ENCODE results near the gene ABCC3. TPM values are rescaled to one million over a fixed set of nuclear protein-coding genes. Genes with fewer than 3 reads are reported as not detected.

The ABCC3 gene
- total RNA-seq, 4 donors from 2014 or later: 297 to 655 (median 533) TPM

DNA sequence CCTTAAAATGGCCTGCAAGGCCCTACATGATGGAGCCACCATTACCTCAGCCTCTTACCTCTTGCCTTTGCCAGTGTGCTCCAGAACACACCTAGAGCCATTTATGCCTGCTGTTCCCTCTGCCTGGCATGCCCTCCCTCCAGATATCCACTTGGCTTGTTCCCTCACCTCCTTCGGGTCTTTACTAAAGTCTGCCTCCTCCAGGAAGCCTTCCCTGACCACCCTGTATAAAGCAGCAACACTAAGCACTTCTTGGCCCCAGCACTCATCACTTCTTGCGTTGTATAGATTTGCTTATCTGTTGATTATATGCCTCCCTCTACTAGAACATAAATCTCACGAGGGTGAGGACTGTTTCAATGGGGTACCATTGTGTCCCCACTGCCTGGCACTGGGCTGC, 47.8 kb downstream of the ABCC3 start:
- in situ Hi-C loops (cut with MboI; ENCODE audit: low pct_ligation_motif_present in 1 of 4, low pct_unique_long_range_greater_than_20kb in 1 of 4, low sequenced_read_pairs in 3 of 4): no loop called here
- no peak for DNase-seq
- intact Hi-C loops (cut with DNase I; ENCODE audit: low total_unique reads): no loop called here
- WGBS, 2 donors (ENCODE audit: low coverage in 1 of 2): 63% methylated on average over 3 of the region's 3 CpGs; no CpG with 5 or more reads in 1 of the 2 donors
- no peaks in the 10 kb centered on the region for H3K9me3 ChIP-seq
- H3K4me3 ChIP-seq: no peak overlapping the region
- no peaks in the 10 kb centered on the region for H3K36me3 ChIP-seq
- TF ChIP-seq EP300 (IDR thresholded peaks at IDR 0.05; ENCODE audit: low read depth): no peak
- no peak for TF ChIP-seq POLR2A (IDR thresholded peaks at IDR 0.05)
- TF ChIP-seq, protein P1, sequence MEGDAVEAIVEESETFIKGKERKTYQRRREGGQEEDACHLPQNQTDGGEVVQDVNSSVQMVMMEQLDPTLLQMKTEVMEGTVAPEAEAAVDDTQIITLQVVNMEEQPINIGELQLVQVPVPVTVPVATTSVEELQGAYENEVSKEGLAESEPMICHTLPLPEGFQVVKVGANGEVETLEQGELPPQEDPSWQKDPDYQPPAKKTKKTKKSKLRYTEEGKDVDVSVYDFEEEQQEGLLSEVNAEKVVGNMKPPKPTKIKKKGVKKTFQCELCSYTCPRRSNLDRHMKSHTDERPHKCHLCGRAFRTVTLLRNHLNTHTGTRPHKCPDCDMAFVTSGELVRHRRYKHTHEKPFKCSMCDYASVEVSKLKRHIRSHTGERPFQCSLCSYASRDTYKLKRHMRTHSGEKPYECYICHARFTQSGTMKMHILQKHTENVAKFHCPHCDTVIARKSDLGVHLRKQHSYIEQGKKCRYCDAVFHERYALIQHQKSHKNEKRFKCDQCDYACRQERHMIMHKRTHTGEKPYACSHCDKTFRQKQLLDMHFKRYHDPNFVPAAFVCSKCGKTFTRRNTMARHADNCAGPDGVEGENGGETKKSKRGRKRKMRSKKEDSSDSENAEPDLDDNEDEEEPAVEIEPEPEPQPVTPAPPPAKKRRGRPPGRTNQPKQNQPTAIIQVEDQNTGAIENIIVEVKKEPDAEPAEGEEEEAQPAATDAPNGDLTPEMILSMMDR (IDR thresholded peaks at IDR 0.05): no peak
- no peak for TF ChIP-seq POLR2AphosphoS5 (IDR thresholded peaks at IDR 0.05)
- H3K27ac ChIP-seq: peak overlapping the region in 2 of 4 donors; percentile 85 to 88
- H3K27me3 ChIP-seq: no peaks in the 10 kb centered on the region
- H3K4me1 ChIP-seq: peaks cover 18 to 51% (median 47%) of the 10 kb centered on the region in 4 donors

DNA sequence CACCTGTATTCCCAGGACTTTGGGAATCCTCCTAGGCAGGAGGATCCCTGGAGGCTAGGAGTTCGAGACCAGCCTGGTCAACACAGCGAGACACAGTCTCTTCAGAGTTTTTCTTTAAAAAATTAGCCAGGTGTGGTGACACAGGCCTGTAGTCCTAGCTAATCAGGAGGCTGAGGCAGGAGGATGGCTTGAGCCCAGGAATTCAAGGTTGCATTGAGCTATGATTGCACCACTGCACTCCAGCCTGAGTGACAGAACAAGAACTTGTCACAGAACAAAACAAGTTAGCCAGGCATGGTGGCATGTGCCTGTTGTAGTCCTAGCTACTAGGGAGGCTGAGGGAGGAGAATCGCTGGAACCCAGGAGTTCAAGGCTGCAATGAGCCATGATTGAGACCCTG, 48.3 kb downstream of the ABCC3 start:
- Histone ChIP-seq H3K4me3 (no peak overlapping the region), H3K27me3 (no peaks in the 10 kb centered on the region), H3K36me3 (no peaks in the 10 kb centered on the region), H3K27ac (peak overlapping the region in 2 of 4 donors; percentile 85 to 88), H3K9me3 (no peaks in the 10 kb centered on the region), H3K4me1 (peaks cover 21 to 55% (median 50%) of the 10 kb centered on the region in 4 donors)
- in situ Hi-C loops (cut with MboI; ENCODE audit: low pct_ligation_motif_present in 1 of 4, low pct_unique_long_range_greater_than_20kb in 1 of 4, low sequenced_read_pairs in 3 of 4) (no loop called here), intact Hi-C loops (cut with DNase I; ENCODE audit: low total_unique reads) (no loop called here)
- WGBS, 2 donors (ENCODE audit: low coverage in 1 of 2): 90% methylated on average over 3 of the region's 3 CpGs; no CpG with 5 or more reads in 1 of the 2 donors
- no peak for DNase-seq
- TF ChIP-seq, protein P1 (IDR thresholded peaks at IDR 0.05): no peak
- TF ChIP-seq POLR2AphosphoS5 (IDR thresholded peaks at IDR 0.05): no peak
- TF ChIP-seq POLR2A (IDR thresholded peaks at IDR 0.05): no peak
- no peak for TF ChIP-seq EP300 (IDR thresholded peaks at IDR 0.05; ENCODE audit: low read depth)

DNA sequence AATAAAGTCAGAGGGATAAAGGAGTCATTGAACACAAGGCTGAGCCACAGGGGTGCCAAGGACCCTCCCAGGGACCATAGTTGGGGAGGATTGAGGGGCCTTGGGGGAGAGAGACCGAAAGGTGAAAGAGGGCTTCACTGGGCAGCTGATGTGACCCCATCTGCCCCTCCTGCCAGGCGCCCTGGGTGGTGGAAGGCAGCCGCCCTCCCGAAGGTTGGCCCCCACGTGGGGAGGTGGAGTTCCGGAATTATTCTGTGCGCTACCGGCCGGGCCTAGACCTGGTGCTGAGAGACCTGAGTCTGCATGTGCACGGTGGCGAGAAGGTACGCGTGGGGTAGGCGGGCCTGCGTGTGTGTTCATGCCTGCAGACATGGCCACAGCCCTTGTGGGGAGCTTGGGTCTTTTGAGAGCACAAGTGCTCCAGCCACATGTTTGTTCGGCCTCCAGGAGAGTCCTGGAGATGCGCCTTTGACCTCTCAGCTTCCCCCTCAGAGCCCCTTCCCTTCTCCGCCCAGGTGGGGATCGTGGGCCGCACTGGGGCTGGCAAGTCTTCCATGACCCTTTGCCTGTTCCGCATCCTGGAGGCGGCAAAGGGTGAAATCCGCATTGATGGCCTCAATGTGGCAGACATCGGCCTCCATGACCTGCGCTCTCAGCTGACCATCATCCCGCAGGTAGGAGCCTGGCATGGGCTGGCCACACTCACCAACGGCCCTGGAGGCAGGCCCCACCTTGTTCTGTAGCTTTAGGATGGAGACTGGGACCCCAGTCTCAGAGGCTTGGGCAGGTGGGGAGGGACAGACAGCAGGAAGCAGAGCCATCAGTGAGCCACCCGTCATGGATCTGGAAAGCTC, 49.0 kb downstream of the ABCC3 start:
- DNase-seq: no peak
- peaks cover 21 to 62% (median 53%) of the 10 kb centered on the region in 4 donors for H3K4me1 ChIP-seq
- TF ChIP-seq POLR2AphosphoS5 (IDR thresholded peaks at IDR 0.05) (no peak), EP300 (IDR thresholded peaks at IDR 0.05; ENCODE audit: low read depth) (no peak), POLR2A (IDR thresholded peaks at IDR 0.05) (no peak)
- TF ChIP-seq, protein P1 (IDR thresholded peaks at IDR 0.05): no peak

DNA sequence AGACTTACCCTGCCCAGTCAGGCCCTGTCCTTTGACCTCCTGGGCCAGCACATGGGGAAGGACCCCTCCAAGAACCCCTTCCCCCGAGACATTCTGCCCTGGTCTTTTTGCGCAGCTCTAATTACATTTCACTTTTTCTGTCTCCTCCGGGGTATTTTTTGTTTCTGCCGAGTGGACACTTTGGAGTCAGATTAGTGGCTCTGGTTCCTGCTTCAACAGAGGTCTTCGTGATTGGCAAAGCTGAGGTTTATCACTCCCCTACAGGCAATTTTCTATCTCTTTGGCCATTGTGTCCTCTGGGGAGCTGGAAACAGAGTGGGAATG, 49.6 kb downstream of the ABCC3 start:
- H3K4me1 ChIP-seq: peaks cover 21 to 68% (median 53%) of the 10 kb centered on the region in 4 donors
- in situ Hi-C loops (cut with MboI; ENCODE audit: low pct_ligation_motif_present in 1 of 4, low pct_unique_long_range_greater_than_20kb in 1 of 4, low sequenced_read_pairs in 3 of 4) (no loop called here), intact Hi-C loops (cut with DNase I; ENCODE audit: low total_unique reads) (no loop called here)
- H3K4me3 ChIP-seq: no peak overlapping the region
- no peaks in the 10 kb centered on the region for H3K36me3 ChIP-seq
- no peak for TF ChIP-seq POLR2A (IDR thresholded peaks at IDR 0.05)
- TF ChIP-seq POLR2AphosphoS5 (IDR thresholded peaks at IDR 0.05): no peak
- TF ChIP-seq EP300 (IDR thresholded peaks at IDR 0.05; ENCODE audit: low read depth): no peak
- TF ChIP-seq, protein P1 (IDR thresholded peaks at IDR 0.05): no peak
- H3K27me3 ChIP-seq: no peaks in the 10 kb centered on the region
- H3K9me3 ChIP-seq: no peaks in the 10 kb centered on the region
- H3K27ac ChIP-seq: peak overlapping the region; percentile 85 to 89 (median 88)
- DNase-seq: no peak
- 75% methylated on average over 5 of the region's 5 CpGs; no CpG with 5 or more reads in 1 of the 2 donors for WGBS, 2 donors (ENCODE audit: low coverage in 1 of 2)

More for the DNA sequence above, 49.0 kb downstream of the ABCC3 start:
- no peaks in the 10 kb centered on the region for H3K27me3 ChIP-seq
- H3K4me3 ChIP-seq: no peak overlapping the region
- intact Hi-C loops (cut with DNase I; ENCODE audit: low total_unique reads): no loop called here
- no peaks in the 10 kb centered on the region for H3K36me3 ChIP-seq
- WGBS, 2 donors (ENCODE audit: low coverage in 1 of 2): 84 to 89% methylated on average over 3 to 28 of the region's 28 CpGs
- no peaks in the 10 kb centered on the region for H3K9me3 ChIP-seq
- H3K27ac ChIP-seq: peak overlapping the region; percentile 85 to 89 (median 88)
- in situ Hi-C loops (cut with MboI; ENCODE audit: low pct_ligation_motif_present in 1 of 4, low pct_unique_long_range_greater_than_20kb in 1 of 4, low sequenced_read_pairs in 3 of 4): no loop called here
